NCI-H510A treated with DMSO at 0.1 percent for 48 hours (cell line): ENCODE measurements around the gene ZNF487.
"Not testable (repeated sequence)": the region's sequence is repeated elsewhere in the genome, so short reads cannot be mapped to it uniquely, and the experiment has no call there.

Experiments used
- DNase-seq: peaks from one replicate; lab custom pipeline; 2025; lab: John Stamatoyannopoulos, UW

The ZNF487 gene

DNA sequence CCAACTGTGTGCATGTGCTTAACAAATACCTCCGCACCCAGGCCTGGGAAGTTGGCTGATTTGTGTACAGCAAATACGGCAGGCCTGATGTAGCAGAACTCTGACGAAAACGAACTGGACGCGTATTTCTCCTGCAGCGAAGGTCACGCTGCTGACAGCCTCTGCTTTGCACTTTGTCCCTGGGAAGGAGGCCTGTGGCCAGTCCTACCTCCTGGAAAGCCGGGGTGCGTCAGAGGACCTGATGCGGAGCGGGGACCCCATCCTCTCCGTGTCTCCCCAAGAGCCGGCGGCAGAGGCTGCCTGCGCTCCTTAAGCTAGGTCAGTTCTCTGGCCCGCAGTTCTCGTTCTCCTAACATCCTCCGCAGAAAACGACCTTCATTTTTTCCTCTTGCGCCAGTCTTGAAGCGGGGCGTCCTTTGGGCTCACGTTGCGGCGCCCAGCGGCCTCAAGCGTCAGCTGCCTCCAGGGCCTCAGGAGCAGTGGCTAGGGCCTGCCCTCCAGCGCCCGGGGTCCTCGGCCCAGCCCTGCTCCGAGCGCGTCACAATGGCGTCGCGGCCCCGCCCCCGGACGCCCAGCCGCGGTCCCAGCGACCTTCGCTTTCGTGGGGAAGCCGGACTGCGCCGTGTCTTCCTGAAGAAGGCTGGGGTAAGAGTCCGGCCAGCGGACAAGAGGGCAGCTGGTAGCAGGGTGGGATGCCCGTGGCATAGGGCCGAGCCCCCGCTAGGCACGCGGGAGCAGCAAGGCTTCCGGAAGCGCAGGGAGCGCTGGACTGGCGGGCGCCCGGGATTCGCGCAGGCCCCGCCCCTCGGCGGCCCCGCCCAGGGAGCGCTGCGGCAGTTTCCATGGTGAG is at the start of gene ZNF487:
TSS of gene ZNF487 (plus strand) at position 821 of the 850 bp plus-strand sequence. CDS start 38,703 bp downstream, outside the sequence.
- DNase-seq: peak; percentile 37

DNA sequence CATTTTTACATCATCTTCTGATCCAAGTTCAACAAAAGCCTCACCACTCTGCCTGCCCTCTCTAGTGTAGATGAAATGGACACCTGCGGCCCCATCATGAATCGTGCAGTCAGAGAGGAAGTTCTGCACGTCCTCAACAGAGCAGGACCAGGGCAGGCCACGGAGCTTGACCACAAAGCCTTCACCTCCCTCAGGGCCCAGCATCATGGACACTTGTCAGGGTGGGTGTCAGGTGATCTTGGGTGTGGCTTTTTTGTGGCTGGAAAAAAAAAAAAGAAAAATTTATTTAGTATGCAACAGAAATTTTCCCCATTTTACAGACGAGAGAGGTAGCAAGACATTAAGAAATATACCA is 49.3 kb upstream of the ZNF487 start:
- DNase-seq: no peak

DNA sequence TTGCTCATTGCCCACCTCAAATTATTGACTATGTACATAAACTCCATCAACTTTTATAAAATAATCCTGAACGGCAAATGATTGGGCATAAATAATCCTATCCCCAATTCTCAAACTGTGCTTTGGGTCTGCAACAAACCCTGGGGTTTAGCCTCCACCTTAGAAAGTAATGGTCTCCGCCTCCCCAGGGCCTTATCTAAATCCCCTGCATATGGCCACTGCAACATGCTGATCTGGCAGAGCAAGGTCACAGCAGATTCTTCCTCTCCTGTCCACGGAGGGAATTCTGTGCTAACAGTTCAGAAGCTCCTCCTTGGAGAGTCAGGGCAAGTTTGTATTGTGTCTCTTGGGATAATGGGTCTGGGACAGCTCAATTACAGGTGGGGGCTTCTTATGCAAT is 47.0 kb upstream of the ZNF487 start:
- no peak for DNase-seq

DNA sequence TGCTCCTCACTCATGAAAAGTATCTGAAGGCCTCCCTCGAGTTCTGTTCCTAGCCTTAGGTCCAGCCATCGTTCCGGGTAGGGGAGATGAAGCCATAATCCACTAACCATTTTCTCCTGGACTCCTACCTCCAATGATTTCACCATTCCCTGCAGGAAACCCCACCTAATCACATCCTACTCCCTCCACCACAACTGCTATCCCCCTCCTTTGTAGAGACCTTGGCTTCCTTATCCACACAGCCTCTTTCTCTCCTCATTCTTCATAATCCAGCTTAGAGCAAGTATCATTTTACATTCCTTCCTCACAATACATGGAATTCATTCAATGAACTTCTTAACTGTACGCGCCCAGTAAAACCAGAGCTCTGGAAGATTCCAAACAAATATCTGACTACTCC is 46.6 kb upstream of the ZNF487 start:
- DNase-seq: no peak

DNA sequence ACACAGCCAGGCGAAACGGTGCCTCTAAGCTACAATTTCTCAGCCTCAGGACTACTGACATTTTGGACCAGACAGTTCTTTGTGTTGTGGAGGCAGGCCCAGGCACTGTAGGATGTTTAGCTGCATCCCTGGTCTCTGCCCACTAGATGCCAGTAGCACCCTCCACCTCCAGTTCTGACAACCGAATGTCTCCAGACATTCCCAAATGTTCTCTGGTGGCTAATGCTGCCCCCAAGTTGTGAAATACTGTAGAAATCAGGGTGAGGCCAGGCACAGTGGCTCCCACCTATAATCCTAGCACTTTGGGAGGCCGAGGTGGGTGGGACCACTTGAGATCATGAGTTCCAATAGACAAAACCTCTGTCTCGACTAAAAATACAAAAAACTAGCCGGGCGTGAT is 46.2 kb upstream of the ZNF487 start:
- no peak for DNase-seq

DNA sequence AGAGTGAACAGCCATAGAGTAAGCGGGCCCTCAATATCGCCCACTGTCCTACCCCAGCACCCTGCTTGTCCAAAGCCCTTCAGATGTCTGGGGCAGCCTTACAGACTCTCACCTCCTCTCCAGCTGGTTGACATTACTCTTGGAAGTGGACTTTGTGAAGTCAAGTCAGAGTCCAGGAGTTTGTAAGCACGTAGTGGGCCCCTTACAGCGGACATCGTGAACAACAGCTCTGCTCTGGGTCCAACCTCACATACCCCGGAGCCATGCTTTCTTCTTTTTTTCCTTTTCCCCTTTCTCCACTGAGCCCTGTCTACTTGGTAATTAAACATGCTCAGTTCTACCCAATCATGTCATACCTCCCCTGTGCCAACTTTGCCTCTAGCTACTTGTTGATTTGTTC is 45.4 kb upstream of the ZNF487 start:
- DNase-seq: no peak

DNA sequence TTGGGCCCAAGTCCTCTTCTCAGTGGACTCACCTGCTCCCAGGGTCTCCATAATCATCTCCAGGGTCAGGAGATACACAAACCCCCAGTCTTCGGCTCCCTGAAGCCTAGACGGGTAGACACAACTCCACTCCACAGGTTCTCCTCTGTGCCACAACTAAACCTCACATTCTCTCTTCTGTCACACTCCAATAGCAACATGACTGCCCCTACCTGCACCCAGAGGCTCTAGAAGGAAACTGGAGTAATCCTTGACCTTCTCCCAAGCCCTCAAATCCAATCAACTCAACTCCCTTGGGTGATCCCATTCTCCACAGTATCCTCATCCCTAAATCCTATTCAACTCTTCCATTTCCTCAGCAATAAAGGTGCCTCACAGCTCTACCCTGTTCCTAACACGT is 44.2 kb upstream of the ZNF487 start:
- no peak for DNase-seq

DNA sequence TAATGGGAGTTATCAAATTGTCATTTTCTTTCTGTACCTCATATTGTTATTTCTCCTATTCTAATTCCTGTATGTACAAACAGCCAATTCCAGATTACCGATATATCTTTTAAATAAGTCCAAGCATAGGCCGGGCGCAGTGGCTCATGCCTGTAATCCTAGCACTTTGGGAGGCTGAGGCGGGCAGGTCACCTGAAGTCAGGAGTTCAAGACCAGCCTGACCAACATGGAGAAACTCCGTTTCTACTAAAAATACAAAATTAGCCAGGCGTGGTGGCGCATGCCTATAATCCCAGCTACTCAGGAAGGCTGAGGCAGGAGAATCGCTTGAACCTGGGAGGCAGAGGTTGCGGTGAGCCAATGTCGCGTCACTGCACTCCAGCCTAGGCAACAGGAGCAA is 43.7 kb upstream of the ZNF487 start:
- not testable (repeated sequence) for DNase-seq

DNA sequence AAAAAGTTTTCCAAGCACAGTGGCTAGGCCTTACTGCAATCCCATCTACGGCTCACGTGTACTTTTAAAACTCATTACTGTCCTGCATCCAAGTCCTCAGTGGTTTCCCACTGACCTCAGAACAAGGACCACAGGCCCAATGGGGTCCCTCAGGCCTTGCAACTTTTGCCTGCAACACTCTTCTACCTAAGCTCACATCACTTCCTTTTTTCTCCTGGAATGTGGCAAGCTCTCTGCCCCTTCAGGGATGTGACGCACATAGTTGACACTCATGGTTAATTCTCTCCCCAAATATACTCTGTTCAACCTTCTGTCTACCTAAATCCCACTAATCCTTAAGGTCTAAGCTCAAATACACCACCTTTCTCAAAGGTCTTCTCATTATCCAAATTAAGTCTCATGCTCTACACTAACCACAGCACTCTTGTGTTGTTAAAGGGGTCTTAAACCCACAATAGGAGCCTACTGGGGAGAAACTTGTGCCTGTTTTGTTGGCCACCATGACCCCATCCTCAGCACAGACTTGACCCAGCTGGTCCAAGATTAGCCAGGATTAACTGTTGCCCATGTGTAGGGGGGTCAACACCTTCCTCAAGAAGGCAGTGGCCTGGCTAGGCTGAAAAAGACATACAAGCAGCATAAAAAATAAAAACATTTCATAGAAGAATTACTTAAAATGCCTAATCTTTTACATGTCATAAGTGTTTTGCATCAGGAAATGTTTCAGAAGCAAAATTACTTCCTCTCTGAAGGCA is 43.1 kb upstream of the ZNF487 start:
- no peak for DNase-seq

DNA sequence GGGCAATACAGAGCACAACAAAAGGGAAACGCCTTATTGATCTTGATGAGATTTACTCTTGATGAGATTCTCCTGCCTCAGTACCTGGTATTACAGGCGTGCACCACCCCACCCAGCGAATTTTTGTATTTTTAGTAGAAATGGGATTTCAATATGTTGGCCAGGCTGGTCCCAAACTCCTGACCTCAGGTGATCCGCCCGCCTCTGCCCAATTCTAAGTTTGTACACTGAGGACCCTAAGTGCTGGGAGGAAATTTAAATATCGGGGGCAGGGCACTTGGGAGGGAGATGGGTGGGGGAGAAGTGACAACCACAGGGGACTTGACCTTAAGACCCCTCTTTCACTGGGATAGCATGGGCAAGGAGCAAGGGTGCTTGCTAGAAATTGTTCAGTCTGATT is 42.0 kb upstream of the ZNF487 start:
- DNase-seq: no peak

DNA sequence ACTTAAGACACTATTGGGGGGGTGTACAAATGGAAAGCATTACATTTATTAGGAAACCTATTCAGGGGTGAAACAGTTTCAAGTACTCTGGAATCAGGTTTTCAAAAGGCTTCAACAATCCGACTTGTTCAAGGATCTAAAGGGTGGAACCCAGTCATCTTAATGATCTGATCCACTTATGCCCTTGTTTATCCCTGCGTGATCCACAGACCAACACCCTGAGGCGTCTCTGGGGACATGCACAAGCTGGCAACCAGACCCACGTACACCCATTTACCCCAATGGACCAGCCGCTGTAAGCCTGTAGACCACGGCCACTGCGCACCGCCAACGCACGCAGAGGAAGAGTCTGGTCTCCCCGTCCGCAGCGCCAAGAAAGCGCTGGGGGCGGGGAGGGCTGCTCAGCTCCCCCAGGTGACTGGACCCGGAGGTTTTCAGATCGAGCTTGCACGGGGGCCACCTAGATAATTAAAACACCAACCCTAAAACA is 41.3 kb upstream of the ZNF487 start:
- no peak for DNase-seq

DNA sequence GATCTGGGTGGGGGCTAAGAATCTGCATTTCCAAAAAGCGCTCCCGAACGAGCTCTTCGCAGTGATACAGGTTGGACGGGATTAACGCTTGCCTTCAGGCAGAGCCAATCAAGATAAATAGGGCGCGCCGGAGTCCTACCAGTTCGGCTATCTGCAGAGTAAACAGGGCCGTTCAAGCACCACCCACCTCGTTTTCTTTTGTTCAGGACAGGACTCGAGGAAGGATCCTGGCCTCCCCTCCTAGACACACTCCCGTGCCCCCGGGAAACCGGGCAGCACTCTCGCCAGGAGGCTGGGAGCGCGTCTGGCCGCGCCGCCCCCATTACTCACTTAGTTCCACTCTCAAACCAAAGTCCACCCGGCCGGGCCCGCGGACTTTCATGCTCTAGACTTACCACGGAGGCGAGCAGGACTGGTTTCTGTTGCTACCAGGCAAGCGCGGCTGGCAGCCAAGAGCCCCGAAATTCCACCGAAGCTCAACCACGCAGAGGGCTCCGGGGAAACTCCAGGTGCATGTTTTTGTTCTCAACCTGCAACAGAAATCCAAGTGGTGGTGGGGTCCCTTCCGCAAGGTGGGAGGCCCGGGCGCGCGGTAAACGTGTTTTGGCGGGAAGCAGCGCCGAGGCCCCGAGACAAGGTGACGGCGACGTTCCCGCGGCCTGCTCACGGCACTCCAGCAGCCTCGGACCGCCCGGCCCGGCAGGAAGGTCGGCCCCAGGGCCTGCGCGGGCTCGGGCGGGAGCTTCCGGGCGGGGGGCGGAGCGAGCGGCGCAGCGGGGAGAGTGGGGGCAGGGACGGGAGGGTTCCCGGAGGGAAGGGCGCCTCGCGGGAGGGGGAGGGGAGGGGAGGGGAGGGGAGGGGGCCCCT is 40.6 kb upstream of the ZNF487 start:
- peak; percentile 46 for DNase-seq

DNA sequence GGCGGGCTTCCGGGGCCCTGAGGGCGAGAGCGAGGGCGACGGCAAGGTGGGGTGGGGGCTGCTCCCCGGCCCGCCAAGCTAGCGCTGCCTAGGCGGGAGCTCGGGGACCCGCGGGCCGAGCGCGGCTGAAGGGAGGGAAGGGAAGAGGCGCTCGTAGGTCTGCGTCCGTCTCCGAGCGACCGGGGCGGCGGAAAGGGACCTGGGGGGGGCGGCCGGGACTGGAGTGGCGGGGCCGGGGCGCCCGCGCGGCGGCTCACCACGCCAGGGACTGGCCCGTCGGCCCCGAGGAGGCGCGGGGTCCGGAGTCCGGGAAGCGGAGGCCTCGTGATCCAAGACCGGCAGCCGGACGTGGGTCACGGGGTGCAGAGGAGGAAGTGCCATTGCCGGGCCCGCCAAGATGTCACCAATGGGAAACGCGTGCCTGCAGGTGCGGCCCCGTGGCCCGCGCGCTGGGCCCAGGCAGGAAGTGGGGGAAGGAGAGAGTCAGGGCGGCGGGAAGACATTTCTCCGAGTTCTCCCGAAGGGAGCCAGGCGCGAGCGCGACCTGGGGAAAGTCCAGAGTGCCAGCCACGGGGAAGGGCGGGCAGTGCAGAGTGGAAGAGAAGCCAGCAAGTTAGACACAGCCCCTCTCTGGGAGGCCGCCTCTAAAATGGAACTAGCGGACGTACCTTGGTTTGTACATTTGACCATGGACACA is 39.8 kb upstream of the ZNF487 start:
- DNase-seq: peak; percentile 65

DNA sequence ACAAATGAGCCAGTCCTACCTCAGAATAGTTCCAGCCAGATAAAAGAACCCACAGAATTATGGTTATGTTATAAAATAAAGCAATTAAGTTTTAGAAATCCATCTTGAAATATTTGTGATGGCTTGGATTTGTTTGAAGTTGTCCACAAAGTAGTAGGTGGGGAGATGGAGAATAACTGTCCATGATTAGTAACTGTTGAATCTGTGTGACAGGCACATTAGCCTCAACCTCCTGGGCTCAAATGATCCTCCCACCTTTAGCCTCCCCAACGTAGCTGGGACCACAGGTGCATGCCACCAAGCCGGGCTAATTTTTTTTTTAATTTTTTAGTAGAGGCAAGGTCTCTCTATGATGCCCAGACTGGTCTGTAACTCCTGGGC is 38.0 kb upstream of the ZNF487 start:
- no peak for DNase-seq

DNA sequence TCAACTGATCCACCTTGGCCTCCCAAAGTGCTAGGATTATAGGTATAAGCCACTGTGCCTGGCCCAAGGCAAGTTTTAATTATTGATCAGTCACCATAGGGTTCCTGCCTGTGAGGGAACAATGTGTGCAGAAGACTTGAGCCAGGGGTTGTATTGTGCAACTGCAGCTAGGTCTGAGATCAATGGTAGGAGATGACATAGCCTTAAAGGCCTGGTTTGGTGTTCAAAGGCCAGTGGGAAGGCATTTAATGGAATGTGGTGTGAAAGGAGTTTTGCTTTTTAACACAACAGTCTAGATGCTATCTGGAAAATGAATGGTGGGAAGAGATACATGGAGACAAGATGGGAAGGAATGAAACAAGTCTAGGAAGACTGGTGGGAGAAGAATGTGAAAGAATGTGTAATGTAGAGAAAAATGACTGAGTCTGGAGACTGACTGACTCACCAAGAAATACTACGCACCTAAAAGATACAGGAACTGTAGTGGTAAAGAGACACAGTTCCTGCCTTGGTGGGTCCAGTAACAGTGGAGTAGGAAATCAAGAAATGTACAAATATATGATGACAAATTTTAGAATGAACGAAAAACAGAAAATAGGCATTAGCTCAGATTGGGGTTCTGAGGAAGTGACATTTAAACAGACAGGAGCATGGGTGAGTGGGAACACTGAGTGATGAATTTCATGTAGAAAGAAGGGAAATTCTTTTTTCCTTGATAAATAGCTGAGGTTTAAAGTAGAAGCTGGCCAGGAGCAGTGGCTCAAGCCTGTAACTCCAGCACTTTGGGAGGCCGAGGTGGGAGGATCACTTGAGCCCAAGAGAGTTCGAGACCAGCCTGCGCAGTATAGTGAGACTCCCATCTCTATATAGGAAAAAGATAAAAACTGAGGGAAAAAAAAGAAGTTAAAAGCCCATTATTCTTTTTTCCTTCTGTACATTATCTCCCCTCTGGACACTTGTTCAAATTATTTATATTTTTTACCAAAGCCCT is 37.3 kb upstream of the ZNF487 start:
- DNase-seq: no peak

DNA sequence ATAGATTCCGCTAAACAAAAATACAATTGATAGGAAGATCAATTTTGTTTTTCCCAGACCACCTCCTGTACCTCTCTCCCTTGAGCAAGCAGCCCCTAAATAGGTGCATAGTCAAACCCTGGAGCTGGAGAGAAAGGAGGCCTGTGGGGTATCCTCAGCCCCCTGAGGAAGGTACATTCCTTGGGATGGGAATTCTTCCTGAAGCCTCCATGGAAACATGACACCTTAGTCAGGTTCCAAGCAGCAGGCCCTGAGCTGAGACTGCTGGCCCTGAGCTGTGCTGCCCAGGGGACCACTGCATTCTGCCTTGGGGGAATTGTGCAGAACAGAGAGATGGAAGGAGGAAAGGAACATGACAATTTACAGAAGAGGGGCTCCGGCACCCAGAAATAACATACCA is 35.3 kb upstream of the ZNF487 start:
- DNase-seq: no peak

DNA sequence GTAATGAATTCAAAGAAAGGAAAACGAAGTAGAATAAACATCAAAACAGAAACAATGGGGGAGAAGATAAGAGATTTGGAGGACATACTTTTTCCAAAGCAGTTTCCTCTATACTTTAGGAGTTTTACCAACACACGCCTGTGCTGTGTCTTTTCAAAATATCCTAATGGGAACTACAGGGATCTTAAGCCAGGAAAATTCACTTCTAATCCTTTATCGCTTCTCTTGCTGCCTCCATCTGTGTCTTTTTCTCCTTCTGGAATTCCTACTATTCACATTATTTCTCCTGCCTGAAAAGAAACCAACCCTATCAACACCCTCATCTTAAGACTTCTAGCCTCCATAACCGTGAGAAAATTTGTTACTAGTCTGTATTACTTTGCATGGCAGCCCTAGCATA is 34.7 kb upstream of the ZNF487 start:
- DNase-seq: no peak

DNA sequence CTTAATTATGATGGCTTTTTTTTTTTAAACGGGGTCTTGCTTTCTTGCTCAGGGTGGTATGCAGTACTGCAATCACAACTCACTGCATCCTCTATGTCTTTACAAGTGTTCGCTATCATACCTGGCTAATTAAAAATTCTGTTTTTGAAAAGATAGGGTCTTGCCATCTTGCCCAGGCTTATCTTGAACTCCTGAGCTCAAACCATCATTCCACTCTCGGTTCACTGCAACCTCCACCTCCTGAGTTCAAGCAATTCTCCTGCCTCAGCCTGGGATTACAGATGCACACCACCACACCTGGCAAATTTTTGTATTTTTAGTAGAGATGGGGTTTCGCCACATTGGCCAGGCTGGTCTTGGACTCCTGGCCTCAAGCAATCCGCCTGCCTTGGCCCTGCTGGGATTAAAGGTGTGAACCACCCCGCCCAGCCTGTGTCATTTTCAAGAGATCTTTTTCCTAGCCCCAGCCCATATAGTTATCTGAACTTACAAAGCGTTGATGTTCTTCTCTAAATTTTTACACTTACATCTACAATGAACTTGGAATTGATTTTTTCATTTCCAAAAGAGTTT is 33.9 kb upstream of the ZNF487 start:
- DNase-seq: no peak

DNA sequence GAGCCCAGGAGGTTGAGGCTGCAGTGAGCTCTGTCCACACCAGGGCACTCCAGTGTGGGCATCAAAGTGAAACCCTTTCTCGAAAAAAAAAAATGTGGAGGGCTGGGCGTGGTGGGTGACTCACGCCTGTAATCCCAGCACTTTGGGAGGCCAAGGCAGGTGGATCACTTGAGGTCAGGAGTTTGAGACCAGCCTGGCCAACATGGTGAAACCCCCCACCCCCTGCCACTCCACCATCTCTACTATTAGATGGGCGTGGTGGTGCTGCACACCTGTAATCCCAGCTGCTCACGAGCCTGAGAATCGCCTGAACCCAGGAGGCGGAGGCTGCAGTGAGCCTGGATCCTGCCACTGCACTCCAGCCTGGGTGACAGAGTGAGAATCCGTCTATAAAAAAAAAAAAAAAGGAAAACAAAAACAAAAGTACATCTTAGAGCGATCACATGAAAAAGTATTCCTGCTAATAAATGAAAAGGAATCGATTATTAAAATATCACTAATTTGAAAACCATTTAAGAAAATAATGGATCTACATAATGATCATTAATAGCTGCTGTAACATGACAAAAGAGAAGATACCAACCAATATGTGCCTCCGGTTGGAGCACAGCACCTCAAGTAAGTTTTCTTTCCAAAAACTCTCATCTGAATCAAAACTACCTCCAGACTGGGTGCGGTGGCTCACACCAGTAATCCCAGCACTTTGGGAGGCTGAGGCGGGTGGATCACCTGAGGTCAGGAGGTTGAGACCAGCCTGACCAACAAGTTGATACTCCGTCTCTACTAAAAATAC is 32.8 kb upstream of the ZNF487 start:
- DNase-seq: no peak
